Measurements from ENCODE around the gene TMEM17. TPM values are rescaled to one million over a fixed set of nuclear protein-coding genes. Genes with fewer than 3 reads are reported as not detected.

Gene TMEM17
- total and polyA plus RNA-seq, 10 donors = 0.22 to 2.6 (median 0.69) TPM; not detected in 1

DNA sequence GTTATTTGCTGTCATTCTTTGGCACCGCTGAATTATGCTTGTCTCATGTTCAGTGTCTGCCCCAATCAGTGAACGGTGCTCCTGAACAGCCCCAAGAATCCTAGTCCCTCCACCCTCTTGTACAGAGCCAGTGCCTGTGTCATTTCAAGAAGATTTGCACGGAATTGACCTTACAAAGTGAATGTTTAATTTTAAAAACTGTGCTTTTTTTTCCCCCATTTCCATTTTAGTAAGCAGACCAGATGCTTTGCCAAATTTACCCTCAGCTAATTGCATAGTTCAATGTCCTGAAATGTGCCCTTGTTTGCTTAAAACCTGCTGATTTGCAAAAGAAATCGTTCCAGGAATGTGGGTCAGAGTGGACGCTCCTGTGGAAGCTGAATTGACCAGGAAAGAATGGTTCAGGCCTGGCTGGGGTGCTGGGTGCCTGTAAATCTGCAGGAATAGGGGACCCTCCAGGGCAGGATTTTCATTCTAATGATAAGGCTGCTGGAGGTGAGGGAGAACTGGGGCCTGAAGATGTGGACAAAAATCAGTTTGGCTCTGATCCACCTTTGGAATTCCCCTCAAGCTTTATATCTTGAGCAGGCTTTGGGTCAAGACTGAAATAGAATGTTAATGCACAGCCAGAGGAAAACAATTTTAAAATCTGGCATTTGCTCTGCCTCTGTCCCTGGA is 20.1 kb downstream of the TMEM17 start:
- Histone ChIP-seq H3K9me3 (no peaks in the 10 kb centered on the region), H3K4me3 (no peak overlapping the region), H3K36me3 (no peaks in the 10 kb centered on the region), H3K27me3 (replicated peaks in 1 of 7) (no peaks in the 10 kb centered on the region), H3K4me1 (peaks cover 0 to 7% (median 0%) of the 10 kb centered on the region in 6 donors), H3K27ac (peak overlapping the region in 2 of 8 donors; percentile 2 to 7)
- WGBS, 5 donors = 56 to 82% (median 75%) methylated on average over 5 of the region's 5 CpGs
- TF ChIP-seq POLR2AphosphoS5 (IDR thresholded peaks at IDR 0.05) (no peak), POLR2A (IDR thresholded peaks at IDR 0.05) (no peak)
- TF ChIP-seq, protein P1, sequence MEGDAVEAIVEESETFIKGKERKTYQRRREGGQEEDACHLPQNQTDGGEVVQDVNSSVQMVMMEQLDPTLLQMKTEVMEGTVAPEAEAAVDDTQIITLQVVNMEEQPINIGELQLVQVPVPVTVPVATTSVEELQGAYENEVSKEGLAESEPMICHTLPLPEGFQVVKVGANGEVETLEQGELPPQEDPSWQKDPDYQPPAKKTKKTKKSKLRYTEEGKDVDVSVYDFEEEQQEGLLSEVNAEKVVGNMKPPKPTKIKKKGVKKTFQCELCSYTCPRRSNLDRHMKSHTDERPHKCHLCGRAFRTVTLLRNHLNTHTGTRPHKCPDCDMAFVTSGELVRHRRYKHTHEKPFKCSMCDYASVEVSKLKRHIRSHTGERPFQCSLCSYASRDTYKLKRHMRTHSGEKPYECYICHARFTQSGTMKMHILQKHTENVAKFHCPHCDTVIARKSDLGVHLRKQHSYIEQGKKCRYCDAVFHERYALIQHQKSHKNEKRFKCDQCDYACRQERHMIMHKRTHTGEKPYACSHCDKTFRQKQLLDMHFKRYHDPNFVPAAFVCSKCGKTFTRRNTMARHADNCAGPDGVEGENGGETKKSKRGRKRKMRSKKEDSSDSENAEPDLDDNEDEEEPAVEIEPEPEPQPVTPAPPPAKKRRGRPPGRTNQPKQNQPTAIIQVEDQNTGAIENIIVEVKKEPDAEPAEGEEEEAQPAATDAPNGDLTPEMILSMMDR (IDR thresholded peaks at IDR 0.05 in 8 of 11, conservative IDR thresholded peaks at IDR 0.05 in 3 of 11) = no peak
- DNase-seq = no peak
- intact Hi-C loops (cut with DNase I; ENCODE audit: low total_unique reads) = no loop called here

DNA sequence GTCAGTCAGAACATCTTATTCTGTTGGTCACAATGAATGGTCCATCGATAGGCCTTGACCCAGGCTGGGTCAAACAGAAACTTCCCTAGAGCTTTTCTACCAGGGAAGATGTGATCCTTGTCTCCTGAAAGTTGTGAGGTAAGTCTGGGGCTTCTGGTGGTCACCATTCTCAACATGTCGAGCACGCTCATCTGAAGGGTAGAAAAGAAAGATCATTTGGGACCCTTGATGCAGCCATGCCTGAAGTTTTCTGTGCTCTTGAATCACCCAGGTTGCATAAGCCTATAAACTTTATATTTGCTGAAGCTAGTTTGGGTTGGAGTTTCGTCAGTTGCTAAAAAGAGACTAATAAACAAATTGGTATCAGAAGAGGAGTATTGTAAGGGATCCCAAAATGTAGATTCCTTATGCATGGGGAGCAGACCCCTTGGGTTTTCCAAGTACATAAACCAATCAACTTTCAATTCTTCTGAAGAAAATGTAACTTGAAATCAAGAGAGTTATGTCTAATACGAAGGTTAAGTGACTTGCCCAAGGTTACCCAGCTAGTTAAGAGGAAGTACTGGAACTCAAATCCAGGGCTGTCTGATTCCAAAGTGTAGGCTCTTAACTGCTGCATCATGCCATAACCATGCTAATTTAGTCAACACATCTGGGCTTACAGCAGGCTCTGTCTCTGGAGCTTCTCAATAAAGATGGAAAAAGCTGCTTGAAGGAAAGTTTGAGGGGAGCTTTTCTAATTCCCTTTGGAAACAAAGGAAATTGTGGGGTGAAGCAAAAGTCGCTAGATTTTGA is 23.2 kb downstream of the TMEM17 start:
- H3K27ac ChIP-seq = no peak overlapping the region
- no peak for DNase-seq
- H3K36me3 ChIP-seq = no peaks in the 10 kb centered on the region
- no peak overlapping the region for H3K4me3 ChIP-seq
- peaks cover 0 to 16% (median 7%) of the 10 kb centered on the region in 6 donors for H3K4me1 ChIP-seq
- intact Hi-C loops (cut with DNase I; ENCODE audit: low total_unique reads) = no loop called here
- H3K9me3 ChIP-seq = no peaks in the 10 kb centered on the region
- TF ChIP-seq POLR2A (IDR thresholded peaks at IDR 0.05) (no peak), POLR2AphosphoS5 (IDR thresholded peaks at IDR 0.05) (no peak)
- TF ChIP-seq, protein P1 (IDR thresholded peaks at IDR 0.05 in 8 of 11, conservative IDR thresholded peaks at IDR 0.05 in 3 of 11) = no peak
- no peaks in the 10 kb centered on the region for H3K27me3 ChIP-seq (replicated peaks in 1 of 7)
- WGBS, 5 donors = 86 to 95% (median 90%) methylated on average over 6 of the region's 6 CpGs

- DNase-seq = no peak
- no peaks in the 10 kb centered on the region for H3K9me3 ChIP-seq
- H3K4me3 ChIP-seq = no peak overlapping the region
- WGBS, 5 donors = 79 to 82% (median 80%) methylated on average over 3 of the region's 3 CpGs
- H3K27ac ChIP-seq = no peak overlapping the region
- TF ChIP-seq POLR2AphosphoS5 (IDR thresholded peaks at IDR 0.05) (no peak), POLR2A (IDR thresholded peaks at IDR 0.05) (no peak)
- TF ChIP-seq, protein P1 (IDR thresholded peaks at IDR 0.05 in 8 of 11, conservative IDR thresholded peaks at IDR 0.05 in 3 of 11) = no peak
- no peaks in the 10 kb centered on the region for H3K27me3 ChIP-seq (replicated peaks in 1 of 7)
- intact Hi-C loops (cut with DNase I; ENCODE audit: low total_unique reads) = no loop called here
- H3K4me1 ChIP-seq = peaks cover 5 to 38% (median 24%) of the 10 kb centered on the region in 6 donors
- H3K36me3 ChIP-seq = no peaks in the 10 kb centered on the region
Observed at GRCh38 chr2:62479917-62480316, 26.1 kb downstream of the TMEM17 start.

DNA sequence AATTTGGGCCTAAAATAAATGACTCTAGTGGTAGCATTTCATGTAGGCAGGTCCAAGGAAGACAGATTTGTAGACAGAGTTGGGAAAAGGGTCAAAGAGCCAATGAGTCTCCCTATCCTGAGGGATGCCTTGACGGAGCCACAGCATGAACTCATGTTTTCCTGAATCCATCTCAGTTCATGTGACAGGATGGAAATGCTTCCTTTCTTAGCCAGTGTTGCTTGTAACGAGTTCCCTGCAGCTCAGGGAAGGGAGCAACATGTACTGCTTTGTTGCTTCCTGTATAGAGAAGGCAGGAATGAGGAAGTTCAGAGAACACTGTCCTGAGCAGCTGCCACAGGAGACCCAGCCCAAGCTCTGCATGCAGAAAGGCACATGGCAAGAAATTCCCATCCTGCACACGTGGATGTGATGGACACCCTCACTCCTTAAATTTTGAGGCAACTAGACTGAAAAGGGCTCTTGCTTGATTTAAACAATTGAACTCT is 27.9 kb downstream of the TMEM17 start:
- Histone ChIP-seq H3K36me3 (no peaks in the 10 kb centered on the region), H3K4me1 (peaks cover 8 to 48% (median 27%) of the 10 kb centered on the region in 6 donors), H3K27me3 (replicated peaks in 1 of 7) (no peaks in the 10 kb centered on the region), H3K9me3 (no peaks in the 10 kb centered on the region), H3K27ac (peak overlapping the region in 4 of 8 donors; percentile 14 to 67 (median 50)), H3K4me3 (no peak overlapping the region)
- intact Hi-C loops (cut with DNase I; ENCODE audit: low total_unique reads) = no loop called here
- no peak for DNase-seq
- WGBS, 5 donors = 6 to 21% (median 15%) methylated on average over 3 of the region's 3 CpGs
- TF ChIP-seq POLR2A (IDR thresholded peaks at IDR 0.05) (no peak), POLR2AphosphoS5 (IDR thresholded peaks at IDR 0.05) (peak in 1 of 3 donors; percentile 53)
- TF ChIP-seq, protein P1 (IDR thresholded peaks at IDR 0.05 in 8 of 11, conservative IDR thresholded peaks at IDR 0.05 in 3 of 11) = no peak

Measured in spleen (tissue), 11 donors.